Measurements from ENCODE around the gene KCND2. TPM values are rescaled to one million over a fixed set of nuclear protein-coding genes. Genes with fewer than 3 reads are reported as not detected.

Gene KCND2
- total RNA-seq, 1 experiment from 2014 or later = not detected

DNA sequence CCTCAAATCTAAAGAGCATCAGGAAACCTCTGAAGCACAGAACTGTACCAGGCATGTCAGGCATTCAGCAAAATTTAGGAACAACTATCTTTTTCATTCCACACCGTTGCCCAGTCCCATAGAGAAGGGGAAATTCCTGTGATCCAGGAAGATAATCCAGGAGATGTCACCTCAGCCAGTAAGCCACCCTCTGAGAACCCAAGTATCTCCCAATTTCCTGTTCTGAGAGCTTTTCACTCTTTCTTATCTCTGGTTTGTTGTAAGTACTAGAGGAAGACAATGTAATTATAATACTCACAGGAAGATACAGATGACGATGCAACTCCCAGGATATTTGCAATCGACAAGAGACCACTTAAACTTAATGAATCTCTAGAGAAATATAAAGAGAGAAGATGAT is 487.9 kb downstream of the KCND2 start:
- H3K9me3 ChIP-seq (ENCODE audit: control insufficient read depth, insufficient read depth, low read depth, low read length) = no peaks in the 10 kb centered on the region
- CTCF ChIA-PET = no interaction called here
- POLR2A ChIA-PET = no interaction called here
- no peak overlapping the region for H3K27ac ChIP-seq (ENCODE audit: low read length)
- BruUV-seq (replicated peaks) = no TSS peak
- no peaks in the 10 kb centered on the region for H3K27me3 ChIP-seq (ENCODE audit: control insufficient read depth, insufficient read depth, low read length)
- no peaks in the 10 kb centered on the region for H3K36me3 ChIP-seq (ENCODE audit: control insufficient read depth, insufficient read depth, low read length)
- DNase-seq (ENCODE audit: low read depth, low spot score) = no peak
- no peaks in the 10 kb centered on the region for H3K4me1 ChIP-seq (ENCODE audit: control insufficient read depth, insufficient read depth, low read length)
- in situ Hi-C loops (cut with HindIII; ENCODE audit: low pct_unique_long_range_greater_than_20kb, low sequenced_read_pairs) = no loop called here
- ATAC-seq = no peak
- no peak overlapping the region for H3K4me3 ChIP-seq (ENCODE audit: low read depth in 2 of 2, low read length in 2 of 2)
- TF ChIP-seq SIN3A (IDR thresholded peaks at IDR 0.05; ENCODE audit: borderline replicate concordance, insufficient read depth, low read depth, low read length) = no peak
- TF ChIP-seq, protein P1, sequence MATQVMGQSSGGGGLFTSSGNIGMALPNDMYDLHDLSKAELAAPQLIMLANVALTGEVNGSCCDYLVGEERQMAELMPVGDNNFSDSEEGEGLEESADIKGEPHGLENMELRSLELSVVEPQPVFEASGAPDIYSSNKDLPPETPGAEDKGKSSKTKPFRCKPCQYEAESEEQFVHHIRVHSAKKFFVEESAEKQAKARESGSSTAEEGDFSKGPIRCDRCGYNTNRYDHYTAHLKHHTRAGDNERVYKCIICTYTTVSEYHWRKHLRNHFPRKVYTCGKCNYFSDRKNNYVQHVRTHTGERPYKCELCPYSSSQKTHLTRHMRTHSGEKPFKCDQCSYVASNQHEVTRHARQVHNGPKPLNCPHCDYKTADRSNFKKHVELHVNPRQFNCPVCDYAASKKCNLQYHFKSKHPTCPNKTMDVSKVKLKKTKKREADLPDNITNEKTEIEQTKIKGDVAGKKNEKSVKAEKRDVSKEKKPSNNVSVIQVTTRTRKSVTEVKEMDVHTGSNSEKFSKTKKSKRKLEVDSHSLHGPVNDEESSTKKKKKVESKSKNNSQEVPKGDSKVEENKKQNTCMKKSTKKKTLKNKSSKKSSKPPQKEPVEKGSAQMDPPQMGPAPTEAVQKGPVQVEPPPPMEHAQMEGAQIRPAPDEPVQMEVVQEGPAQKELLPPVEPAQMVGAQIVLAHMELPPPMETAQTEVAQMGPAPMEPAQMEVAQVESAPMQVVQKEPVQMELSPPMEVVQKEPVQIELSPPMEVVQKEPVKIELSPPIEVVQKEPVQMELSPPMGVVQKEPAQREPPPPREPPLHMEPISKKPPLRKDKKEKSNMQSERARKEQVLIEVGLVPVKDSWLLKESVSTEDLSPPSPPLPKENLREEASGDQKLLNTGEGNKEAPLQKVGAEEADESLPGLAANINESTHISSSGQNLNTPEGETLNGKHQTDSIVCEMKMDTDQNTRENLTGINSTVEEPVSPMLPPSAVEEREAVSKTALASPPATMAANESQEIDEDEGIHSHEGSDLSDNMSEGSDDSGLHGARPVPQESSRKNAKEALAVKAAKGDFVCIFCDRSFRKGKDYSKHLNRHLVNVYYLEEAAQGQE (IDR thresholded peaks at IDR 0.05; ENCODE audit: insufficient read depth in 1 of 2, low read depth in 2 of 2, low read length in 1 of 2) = no peak
- TF ChIP-seq, protein P2, sequence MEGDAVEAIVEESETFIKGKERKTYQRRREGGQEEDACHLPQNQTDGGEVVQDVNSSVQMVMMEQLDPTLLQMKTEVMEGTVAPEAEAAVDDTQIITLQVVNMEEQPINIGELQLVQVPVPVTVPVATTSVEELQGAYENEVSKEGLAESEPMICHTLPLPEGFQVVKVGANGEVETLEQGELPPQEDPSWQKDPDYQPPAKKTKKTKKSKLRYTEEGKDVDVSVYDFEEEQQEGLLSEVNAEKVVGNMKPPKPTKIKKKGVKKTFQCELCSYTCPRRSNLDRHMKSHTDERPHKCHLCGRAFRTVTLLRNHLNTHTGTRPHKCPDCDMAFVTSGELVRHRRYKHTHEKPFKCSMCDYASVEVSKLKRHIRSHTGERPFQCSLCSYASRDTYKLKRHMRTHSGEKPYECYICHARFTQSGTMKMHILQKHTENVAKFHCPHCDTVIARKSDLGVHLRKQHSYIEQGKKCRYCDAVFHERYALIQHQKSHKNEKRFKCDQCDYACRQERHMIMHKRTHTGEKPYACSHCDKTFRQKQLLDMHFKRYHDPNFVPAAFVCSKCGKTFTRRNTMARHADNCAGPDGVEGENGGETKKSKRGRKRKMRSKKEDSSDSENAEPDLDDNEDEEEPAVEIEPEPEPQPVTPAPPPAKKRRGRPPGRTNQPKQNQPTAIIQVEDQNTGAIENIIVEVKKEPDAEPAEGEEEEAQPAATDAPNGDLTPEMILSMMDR (IDR thresholded peaks at IDR 0.05) = no peak
- no peak for TF ChIP-seq POLR2AphosphoS5 (IDR thresholded peaks at IDR 0.05; ENCODE audit: low read depth, low read length)
- no peak for TF ChIP-seq TCF7L2 (IDR thresholded peaks at IDR 0.05; ENCODE audit: low read depth, low read length)
- intact Hi-C loops (cut with micrococcal nuclease; ENCODE audit: unreplicated experiment) = no loop called here

DNA sequence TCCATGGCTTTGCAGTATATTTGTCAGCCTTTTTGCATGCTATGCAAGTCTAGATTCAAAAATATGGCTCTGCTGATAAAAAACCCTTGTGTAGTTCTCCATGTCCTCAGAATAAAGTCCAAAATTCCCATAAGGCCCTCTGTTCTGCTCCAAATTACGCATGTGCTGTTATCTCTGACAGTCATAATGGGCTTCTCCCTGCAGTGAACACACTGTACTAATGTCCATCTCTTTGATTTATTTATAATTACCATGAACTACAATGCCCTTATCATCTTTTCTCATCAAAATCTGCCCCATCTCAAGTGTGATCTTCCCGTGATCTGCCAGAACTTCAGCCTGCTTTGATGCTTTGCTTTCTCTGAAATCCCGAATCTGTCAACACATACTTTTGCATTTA is 497.2 kb downstream of the KCND2 start:
- intact Hi-C loops (cut with micrococcal nuclease; ENCODE audit: unreplicated experiment) = no loop called here
- in situ Hi-C loops (cut with HindIII; ENCODE audit: low pct_unique_long_range_greater_than_20kb, low sequenced_read_pairs) = no loop called here
- ATAC-seq (no peak), DNase-seq (ENCODE audit: low read depth, low spot score) (no peak)
- no peak overlapping the region for H3K4me3 ChIP-seq (ENCODE audit: low read depth in 2 of 2, low read length in 2 of 2)
- TF ChIP-seq, protein P1 (IDR thresholded peaks at IDR 0.05; ENCODE audit: insufficient read depth in 1 of 2, low read depth in 2 of 2, low read length in 1 of 2) = no peak
- no peak for TF ChIP-seq TCF7L2 (IDR thresholded peaks at IDR 0.05; ENCODE audit: low read depth, low read length)
- TF ChIP-seq SIN3A (IDR thresholded peaks at IDR 0.05; ENCODE audit: borderline replicate concordance, insufficient read depth, low read depth, low read length) = no peak
- no peak for TF ChIP-seq POLR2AphosphoS5 (IDR thresholded peaks at IDR 0.05; ENCODE audit: low read depth, low read length)
- TF ChIP-seq, protein P2 (IDR thresholded peaks at IDR 0.05) = no peak
- ChIA-PET POLR2A (no interaction called here), CTCF (no interaction called here)
- H3K27me3 ChIP-seq (ENCODE audit: control insufficient read depth, insufficient read depth, low read length) = no peaks in the 10 kb centered on the region
- no peaks in the 10 kb centered on the region for H3K4me1 ChIP-seq (ENCODE audit: control insufficient read depth, insufficient read depth, low read length)
- no peaks in the 10 kb centered on the region for H3K9me3 ChIP-seq (ENCODE audit: control insufficient read depth, insufficient read depth, low read depth, low read length)
- no TSS peak for BruUV-seq (replicated peaks)
- H3K36me3 ChIP-seq (ENCODE audit: control insufficient read depth, insufficient read depth, low read length) = no peaks in the 10 kb centered on the region
- no peak overlapping the region for H3K27ac ChIP-seq (ENCODE audit: low read length)

Measured in Panc1 (cell line).